Neuron (in vitro differentiated cells): Measurements from ENCODE around the gene NF1.
"Not testable (repeated sequence)": the region's sequence is repeated elsewhere in the genome, so short reads cannot be mapped to it uniquely, and the experiment has no call there.

Experiments
- H2AFZ ChIP-seq: one replicate; pipeline ENCODE4 v1.6.1; 2013; ENCODE audit warnings: low read depth, mild to moderate bottlenecking, inconsistent platforms, low read length, moderate library complexity
- H3K27me3 ChIP-seq: one replicate; pipeline ENCODE4 v1.6.1; 2013; ENCODE audit warnings: low read length; ENCODE audit not compliant: insufficient read depth
- H3K36me3 ChIP-seq: one replicate; pipeline ENCODE4 v1.6.1; 2013; ENCODE audit warnings: low read length; ENCODE audit not compliant: insufficient read depth
- H3K4me1 ChIP-seq: one replicate; pipeline ENCODE4 v1.6.1; 2013; ENCODE audit warnings: low read length; ENCODE audit not compliant: insufficient read depth
- H3K4me3 ChIP-seq: 2 replicates; pipeline ENCODE4 v1.5.1; 2013; ENCODE audit warnings: mild to moderate bottlenecking, low read length, moderate library complexity
- H3K9me3 ChIP-seq: one replicate; pipeline ENCODE4 v1.6.1; 2013; ENCODE audit warnings: low read length

NF1 gene

DNA sequence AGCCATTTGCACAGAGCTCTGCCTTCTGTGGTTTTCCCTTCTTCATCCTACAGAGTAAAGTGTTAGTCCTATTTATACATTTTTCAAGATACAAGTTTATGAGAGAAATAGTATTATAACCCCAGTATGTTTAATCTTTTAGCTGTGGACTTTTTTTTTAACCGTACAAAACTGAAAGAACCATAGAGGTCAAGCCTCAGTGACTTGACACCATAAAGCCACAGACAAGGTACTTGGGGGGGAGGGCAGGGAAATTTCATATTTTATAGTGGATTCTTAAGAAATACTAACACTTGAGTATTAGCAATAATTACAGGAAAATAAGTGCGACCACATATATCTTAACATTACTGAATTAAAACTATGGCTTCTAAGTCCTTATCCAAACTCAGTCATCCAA lies 279.7 kb downstream of the NF1 start:
- no peaks in the 10 kb centered on the region for H3K27me3 ChIP-seq
- peaks cover 35% of the 10 kb centered on the region for H3K36me3 ChIP-seq
- no peaks in the 10 kb centered on the region for H3K9me3 ChIP-seq
- H3K4me1 ChIP-seq = peaks cover 4% of the 10 kb centered on the region
- no peak overlapping the region for H2AFZ ChIP-seq
- H3K4me3 ChIP-seq = no peak overlapping the region

DNA sequence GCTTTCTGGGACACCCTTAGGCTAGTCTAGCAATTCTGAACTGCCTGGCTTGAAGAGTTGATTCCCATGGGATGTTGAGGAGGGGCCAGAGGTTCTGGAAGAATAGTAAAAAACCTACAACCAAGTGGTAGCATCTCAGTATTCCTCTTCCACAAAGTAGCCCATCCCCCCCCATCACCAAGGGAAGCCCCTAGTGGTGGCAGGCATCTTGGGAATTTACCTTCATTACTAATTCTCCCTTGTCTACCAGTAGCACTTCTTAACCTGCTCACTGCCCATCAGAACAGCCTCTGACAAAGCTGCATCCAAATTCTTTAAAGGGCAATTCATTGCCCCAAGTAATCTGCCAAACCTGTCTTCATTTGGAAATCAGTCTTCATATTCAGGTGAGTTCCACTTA lies 283.9 kb downstream of the NF1 start:
- H3K4me1 ChIP-seq = peaks cover 4% of the 10 kb centered on the region
- no peaks in the 10 kb centered on the region for H3K27me3 ChIP-seq
- no peak overlapping the region for H3K4me3 ChIP-seq
- H3K36me3 ChIP-seq = peaks cover 29% of the 10 kb centered on the region
- H2AFZ ChIP-seq = no peak overlapping the region
- H3K9me3 ChIP-seq = no peaks in the 10 kb centered on the region

DNA sequence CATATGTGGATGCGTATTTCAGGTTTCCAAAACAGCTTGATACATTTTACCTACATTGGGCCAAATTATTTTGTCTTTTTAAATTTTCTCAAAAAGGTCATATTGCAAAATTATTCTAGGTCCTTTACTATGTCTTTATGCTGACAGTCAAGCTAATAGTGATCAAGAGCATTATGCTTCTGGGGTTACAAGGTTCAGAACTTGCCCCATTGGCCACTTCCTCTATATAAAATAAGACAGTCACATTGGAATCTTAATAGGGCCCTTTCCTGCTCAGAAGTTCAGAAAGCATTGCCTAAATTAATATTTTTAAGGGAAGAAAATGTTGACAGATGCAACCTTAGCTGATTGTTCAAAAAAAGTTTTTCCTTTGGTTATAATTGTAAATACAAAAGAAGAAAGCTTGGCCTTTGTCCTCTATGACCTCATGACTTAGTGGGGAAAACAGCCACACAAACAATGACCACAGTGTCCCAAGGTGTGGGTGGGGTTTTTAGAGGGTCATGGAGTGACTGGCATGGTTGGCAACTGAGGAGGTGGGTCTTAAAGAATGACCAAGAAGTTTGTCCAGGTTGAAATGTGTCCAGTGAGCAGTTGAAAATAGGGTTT lies 284.9 kb downstream of the NF1 start:
- H3K36me3 ChIP-seq = peaks cover 19% of the 10 kb centered on the region
- H3K9me3 ChIP-seq = no peaks in the 10 kb centered on the region
- H3K4me1 ChIP-seq = peaks cover 4% of the 10 kb centered on the region
- no peaks in the 10 kb centered on the region for H3K27me3 ChIP-seq
- H2AFZ ChIP-seq = no peak overlapping the region
- no peak overlapping the region for H3K4me3 ChIP-seq

DNA sequence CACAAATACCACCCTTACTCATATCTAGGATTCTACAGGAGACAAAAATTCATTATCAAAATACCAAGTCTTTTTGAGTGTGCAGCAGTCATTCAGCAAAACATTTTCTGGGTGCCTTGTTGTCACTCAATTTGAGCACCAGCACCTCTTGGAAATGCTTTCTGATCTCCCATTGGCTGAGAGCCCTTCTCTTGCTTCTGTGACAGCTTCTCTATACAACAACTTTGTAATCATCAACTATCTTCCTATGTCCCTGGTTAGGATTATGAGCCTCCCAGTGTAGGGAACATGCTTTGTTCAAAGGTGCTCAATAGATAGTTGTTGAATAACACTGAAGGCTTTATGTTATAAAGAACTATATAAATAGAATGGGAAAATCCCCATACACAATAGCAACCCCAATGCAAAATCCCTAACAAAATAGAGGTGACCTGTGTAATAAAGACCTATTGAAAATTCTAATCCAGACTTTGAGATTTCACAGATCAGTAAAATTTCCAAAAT lies 286.4 kb downstream of the NF1 start:
- no peaks in the 10 kb centered on the region for H3K27me3 ChIP-seq
- no peak overlapping the region for H2AFZ ChIP-seq
- peaks cover 4% of the 10 kb centered on the region for H3K4me1 ChIP-seq
- no peaks in the 10 kb centered on the region for H3K9me3 ChIP-seq
- H3K36me3 ChIP-seq = peaks cover 12% of the 10 kb centered on the region
- H3K4me3 ChIP-seq = no peak overlapping the region

DNA sequence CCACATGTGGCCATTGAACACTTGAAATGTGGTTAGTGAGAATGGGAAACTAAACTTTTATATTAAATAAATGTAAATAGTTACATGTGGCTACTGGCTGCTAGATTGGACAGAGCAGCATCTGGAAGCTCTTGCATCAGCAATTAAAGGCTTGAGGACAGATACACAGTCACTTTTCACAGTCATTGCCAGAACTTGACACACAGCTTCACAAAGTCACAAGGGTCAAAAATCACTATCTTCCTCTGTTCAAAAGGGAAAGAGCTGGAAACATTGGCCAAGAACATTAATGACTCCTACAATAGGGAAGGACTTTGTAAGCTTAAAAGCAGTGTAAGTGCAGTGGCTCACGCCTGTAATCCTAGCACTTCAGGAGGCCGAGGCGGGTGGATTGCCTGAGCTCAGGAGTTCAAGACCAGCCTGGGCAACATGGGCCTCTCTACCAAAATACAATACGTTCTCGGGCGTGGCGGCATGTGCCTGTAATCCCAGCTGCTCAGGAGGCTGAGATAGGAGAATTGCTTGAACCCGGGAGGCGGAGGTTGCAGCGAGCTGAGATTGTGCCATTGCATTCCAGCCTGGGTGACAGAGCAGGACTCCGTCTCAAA lies 288.0 kb downstream of the NF1 start:
- not testable (repeated sequence) for H2AFZ ChIP-seq, H3K27me3 ChIP-seq, H3K36me3 ChIP-seq, H3K4me3 ChIP-seq, H3K4me1 ChIP-seq, H3K9me3 ChIP-seq

DNA sequence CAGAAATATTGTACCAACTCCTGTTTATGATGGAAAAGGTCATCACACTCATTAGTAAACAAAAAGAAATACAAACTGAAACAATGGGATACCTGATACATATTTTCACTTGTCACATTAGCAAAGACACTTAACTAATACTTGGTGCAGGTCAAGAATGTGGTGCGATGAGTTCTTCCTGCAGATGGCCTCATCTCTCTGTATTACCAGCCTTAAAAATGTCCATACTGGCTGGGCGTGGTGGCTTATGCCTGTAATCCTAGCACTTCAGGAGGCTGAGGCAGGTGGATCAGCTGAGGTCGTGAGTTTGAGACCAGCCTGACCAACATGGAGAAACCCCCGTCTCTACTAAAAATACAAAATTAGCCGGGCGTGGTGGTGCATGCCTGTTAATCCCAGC lies 288.7 kb downstream of the NF1 start:
- H3K27me3 ChIP-seq, H3K9me3 ChIP-seq, H3K4me3 ChIP-seq, H2AFZ ChIP-seq, H3K36me3 ChIP-seq, H3K4me1 ChIP-seq: not testable (repeated sequence)

DNA sequence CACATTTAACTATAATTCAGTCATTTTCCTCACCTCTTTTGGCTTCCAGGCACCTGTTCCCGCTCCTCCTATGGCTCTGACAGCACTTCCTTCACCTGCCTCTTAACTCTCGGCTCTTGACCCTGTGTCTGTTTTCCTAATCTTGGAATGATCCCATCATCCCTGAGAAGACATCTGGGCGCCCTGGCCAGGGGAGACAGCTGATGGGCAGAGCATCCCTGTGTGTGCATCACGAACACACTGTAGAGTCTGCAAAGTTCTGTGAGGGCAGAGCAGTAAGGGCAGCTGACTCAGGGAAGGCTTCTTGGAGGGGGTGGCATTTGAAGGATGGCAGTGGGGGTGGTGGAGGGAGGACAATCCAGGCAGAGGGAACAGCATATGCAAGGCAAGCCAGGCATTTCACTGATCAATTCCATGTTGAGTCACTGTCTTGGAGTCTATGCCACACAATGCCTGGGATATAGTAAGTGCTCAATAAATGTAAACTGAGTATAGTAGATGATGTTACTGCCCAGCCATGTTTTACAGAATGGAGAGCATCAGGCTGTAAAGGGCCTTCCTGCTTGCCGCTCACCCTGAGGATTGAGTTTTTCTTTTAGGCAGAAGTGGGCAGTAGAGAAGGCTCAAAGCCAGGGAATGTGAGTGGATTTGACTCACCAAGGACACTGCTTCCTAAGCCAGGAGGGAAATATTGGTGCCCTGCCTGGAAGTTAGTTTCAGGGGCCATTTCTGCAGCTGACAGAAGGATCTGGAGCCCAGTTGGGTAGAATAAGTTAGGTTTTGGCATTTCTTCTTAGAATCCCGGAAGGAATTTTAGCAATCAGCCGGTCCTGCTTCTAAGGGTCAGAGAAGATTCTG lies 290.9 kb downstream of the NF1 start:
- Histone ChIP-seq H3K4me1 (no peaks in the 10 kb centered on the region), H3K36me3 (peaks cover 5% of the 10 kb centered on the region), H3K9me3 (no peaks in the 10 kb centered on the region), H3K4me3 (no peak overlapping the region), H2AFZ (no peak overlapping the region), H3K27me3 (no peaks in the 10 kb centered on the region)

DNA sequence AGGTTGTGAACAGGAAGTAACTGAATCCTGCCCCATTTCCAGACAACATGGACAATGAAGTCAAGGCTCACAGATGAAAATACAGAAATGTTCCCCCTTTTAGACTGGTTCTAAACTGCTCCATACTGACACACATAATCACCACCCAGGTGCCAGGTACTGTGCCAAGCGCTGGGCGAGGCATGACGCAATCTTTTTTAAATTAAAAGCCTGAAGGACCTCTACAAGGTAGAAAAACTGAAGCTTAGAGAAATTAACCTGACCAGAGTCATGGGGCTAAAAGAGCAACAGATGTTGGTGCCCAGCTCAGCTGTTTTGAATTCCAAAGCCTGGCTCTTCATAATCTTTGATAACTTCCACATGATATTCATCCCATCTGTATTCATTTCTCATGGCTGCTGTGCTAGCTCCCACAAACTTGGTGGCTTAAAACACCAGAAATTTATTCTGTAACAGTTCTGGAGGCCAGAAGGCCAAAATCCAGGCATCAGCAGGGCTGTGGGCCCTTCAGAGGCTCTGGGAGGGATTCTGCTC lies 291.8 kb downstream of the NF1 start:
- H2AFZ ChIP-seq = no peak overlapping the region
- H3K4me3 ChIP-seq = no peak overlapping the region
- peaks cover 5% of the 10 kb centered on the region for H3K36me3 ChIP-seq
- H3K27me3 ChIP-seq = no peaks in the 10 kb centered on the region
- H3K9me3 ChIP-seq = no peaks in the 10 kb centered on the region
- no peaks in the 10 kb centered on the region for H3K4me1 ChIP-seq

DNA sequence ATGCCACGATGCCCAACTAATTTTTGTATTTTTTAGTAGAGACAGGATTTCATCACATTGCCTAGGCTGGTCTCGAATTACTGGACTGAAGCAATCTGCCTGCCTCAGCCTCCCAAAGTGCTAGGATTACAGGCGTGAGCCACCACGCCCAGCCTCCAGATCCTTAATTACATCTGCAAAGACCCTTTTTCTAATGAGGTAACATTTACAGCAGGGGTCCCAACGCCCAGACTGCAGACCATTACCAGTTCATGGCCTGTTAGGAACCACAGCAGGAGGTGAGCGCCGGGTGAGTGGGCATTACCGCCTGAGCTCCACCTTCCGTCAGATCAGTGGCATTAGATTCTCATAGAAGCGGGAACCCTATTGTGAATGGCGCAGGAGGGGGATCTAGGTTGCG lies 292.7 kb downstream of the NF1 start:
- peaks cover 5% of the 10 kb centered on the region for H3K27me3 ChIP-seq
- peaks cover 4% of the 10 kb centered on the region for H3K4me1 ChIP-seq
- H2AFZ ChIP-seq = no peak overlapping the region
- H3K4me3 ChIP-seq = no peak overlapping the region
- H3K9me3 ChIP-seq = no peaks in the 10 kb centered on the region
- no peaks in the 10 kb centered on the region for H3K36me3 ChIP-seq

DNA sequence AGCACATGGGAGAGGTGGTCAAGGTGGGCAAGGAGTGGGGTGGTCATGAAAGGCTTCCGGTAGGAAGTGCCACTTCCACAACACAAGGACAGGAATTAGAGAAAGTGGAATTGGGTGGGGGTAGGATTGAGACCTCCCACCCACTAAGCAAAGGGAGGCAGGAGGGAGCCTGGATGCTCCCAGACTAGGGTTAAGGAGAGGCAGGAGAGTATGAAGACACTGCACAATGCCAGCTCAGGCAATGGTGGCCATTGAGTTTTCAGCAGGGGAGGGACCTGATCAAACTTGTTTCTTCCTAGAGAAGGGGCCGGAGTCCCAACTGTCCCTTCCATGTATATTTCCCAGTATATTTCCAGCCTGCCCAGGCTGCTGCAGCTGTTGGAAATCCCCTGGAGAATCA lies 293.6 kb downstream of the NF1 start:
- H3K27me3 ChIP-seq = peaks cover 13% of the 10 kb centered on the region
- no peak overlapping the region for H3K4me3 ChIP-seq
- H2AFZ ChIP-seq = no peak overlapping the region
- H3K36me3 ChIP-seq = no peaks in the 10 kb centered on the region
- H3K4me1 ChIP-seq = peaks cover 4% of the 10 kb centered on the region
- H3K9me3 ChIP-seq = no peaks in the 10 kb centered on the region

DNA sequence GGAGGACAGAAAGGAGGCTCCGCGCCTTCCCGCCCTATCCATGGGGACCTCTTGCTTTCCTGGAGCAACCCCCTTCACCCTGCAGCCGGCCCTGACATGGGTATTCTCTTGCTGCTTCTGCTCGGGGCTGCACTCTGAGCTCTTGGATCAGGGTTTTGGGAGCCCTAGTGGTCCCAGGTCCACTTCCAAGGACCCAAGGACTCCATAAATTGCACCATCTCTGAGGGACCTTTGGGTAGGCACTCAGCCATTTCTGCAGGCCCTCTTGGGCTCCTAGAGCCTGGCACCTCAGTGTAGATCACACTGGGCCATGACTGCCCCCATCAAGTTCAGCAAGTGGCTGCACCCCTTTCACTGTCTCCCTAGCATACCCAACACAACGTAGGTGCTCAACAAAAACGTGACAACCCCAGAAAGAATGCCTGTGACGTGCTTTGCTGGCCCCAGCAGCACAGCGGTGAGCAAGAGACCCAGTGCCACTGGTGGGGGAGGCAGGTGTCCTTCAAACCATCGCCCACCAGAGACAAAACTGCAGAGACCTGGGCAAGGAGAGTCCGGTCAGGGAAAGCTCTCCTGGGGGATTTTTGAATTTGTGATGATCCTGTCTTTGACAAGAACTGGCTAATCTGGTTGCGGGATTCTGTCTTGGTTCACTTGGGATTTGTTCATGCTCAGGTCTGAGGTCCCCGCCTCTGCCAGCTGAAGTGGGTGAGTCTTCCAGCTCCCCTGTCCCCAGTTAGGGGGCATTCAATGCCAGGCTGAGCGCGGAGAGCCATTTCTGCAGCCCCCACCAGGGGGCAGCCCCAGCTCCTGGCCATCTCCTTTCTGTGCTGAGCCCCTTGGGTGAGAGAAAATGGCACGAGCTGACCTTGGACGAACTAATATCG lies 294.2 kb downstream of the NF1 start:
- H3K4me1 ChIP-seq = peaks cover 4% of the 10 kb centered on the region
- no peaks in the 10 kb centered on the region for H3K36me3 ChIP-seq
- no peak overlapping the region for H2AFZ ChIP-seq
- H3K9me3 ChIP-seq = no peaks in the 10 kb centered on the region
- H3K27me3 ChIP-seq = peaks cover 15% of the 10 kb centered on the region
- no peak overlapping the region for H3K4me3 ChIP-seq

DNA sequence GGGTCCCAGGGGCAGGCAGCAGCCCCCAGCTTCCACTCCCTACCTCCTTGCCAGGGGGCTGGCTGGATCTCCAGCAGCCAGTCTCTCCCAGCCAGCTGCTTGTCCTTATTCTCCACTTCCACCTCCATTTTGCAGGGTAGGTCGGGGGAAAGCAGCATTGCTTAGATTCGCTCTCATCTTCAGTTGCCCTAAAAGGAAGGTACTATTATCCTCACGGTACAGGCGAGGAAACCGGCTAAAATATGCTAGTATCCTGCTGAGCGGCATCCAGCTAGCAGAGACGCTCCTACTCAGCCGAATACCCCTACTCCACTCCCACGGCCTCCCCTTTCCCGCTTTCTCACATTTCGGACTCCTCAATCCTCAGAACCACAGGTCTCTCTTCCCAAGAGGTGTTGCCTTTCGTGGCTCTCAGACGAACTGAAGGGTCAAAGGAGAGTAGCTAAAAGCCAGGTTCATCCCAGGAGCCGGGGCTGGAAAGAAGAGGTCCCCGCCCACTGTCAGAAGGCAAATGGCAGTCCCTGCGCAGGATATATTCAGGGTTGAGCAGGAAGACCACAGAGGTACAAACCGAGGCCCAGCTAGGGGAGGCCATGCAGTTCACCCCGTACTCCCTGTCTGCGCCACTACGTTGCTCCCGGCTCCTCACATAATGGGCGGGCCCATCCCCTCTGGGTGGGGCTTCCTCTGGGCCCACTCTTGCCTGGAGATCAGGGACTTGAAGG lies 295.0 kb downstream of the NF1 start:
- Histone ChIP-seq H3K4me1 (peaks cover 4% of the 10 kb centered on the region), H2AFZ (no peak overlapping the region), H3K4me3 (no peak overlapping the region), H3K27me3 (peaks cover 15% of the 10 kb centered on the region), H3K9me3 (no peaks in the 10 kb centered on the region), H3K36me3 (no peaks in the 10 kb centered on the region)
